Gastroesophageal sphincter (tissue), 4 donors: ENCODE measurements around the gene FAM13A. TPM values are rescaled to one million over a fixed set of nuclear protein-coding genes. Genes with fewer than 3 reads are reported as not detected.

Experiments
- ATAC-seq: fragments of 150-250 bp; one replicate; pipeline ENCODE4 v1.9.1; 2016; ENCODE audit warnings: mild to moderate bottlenecking, moderate library complexity
- H3K27ac ChIP-seq, 4 donors: fragments of 200-600 bp; sonication (generic) in 3 of 4; 1 replicate in 3 of 4; 2 replicates in 1 of 4; pipeline ENCODE4 v1.5.1; 2016 to 2019
- H3K27me3 ChIP-seq: fragments of 200-600 bp; sonication (generic); one replicate; pipeline ENCODE4 v1.5.1; 2019
- H3K36me3 ChIP-seq, 2 donors: fragments of 200-600 bp; sonication (generic); one replicate each; pipeline ENCODE4 v1.5.1; 2019; ENCODE audit warnings: control low read depth in 1 of 2
- H3K4me1 ChIP-seq, 3 donors: fragments of 200-600 bp; sonication (generic); 1 replicate in 2 of 3; 2 replicates in 1 of 3; pipeline ENCODE4 v1.5.1; 2016 to 2019; ENCODE audit warnings: control low read depth in 2 of 3
- H3K4me3 ChIP-seq, 2 donors: fragments of 200-600 bp; sonication (generic); one replicate each; pipeline ENCODE4 v1.5.1; 2019; ENCODE audit warnings: mild to moderate bottlenecking in 1 of 2, moderate library complexity in 1 of 2
- H3K9me3 ChIP-seq, 3 donors: fragments of 200-600 bp; sonication (generic); one replicate each; pipeline ENCODE4 v1.5.1; 2017 to 2019; ENCODE audit warnings: control low read depth in 2 of 3
- CTCF ChIP-seq, 4 experiments: fragments of 200-600 bp in 2 of 4; fragments of 450-650 bp in 2 of 4; sonication (generic) in 1 of 4; IDR thresholded peaks; one replicate each; pipeline ENCODE4 v1.5.1; 2017 to 2019; ENCODE audit warnings: antibody characterized with exemption in 4 of 4, mild to moderate bottlenecking in 2 of 4, moderate library complexity in 2 of 4
- EP300 ChIP-seq: sonication (generic); formaldehyde crosslinking; IDR thresholded peaks from one replicate; pipeline ENCODE4 v1.6.1; 2017; ENCODE audit warnings: antibody characterized with exemption, mild to moderate bottlenecking
- POLR2A ChIP-seq, 2 donors: fragments of 450-650 bp; IDR thresholded peaks; one replicate each; pipeline ENCODE4 v1.6.1; 2017; ENCODE audit warnings: antibody characterized with exemption in 2 of 2, mild to moderate bottlenecking in 2 of 2, moderate library complexity in 1 of 2
- POLR2AphosphoS5 ChIP-seq: sonication (generic); formaldehyde crosslinking; IDR thresholded peaks from one replicate; pipeline ENCODE4 v1.6.1; 2017; ENCODE audit warnings: antibody characterized with exemption
- WGBS, 2 donors: methylation state at CpG; one replicate each; pipeline ENCODE4 v1.1.5; 2018; ENCODE audit warnings: low coverage in 1 of 2; 5-methylcytosine and 5-hydroxymethylcytosine counted together
- total RNA-seq, 4 donors: library from RNA; depleted of rRNA; stranded (reverse); fragments of >200 nt; gene quantifications; one replicate each; pipeline ENCODE4 v1.1.0, GENCODE V29; 2016

The FAM13A gene
- total RNA-seq, 4 donors from 2014 or later: 22.8 to 46.9 (median 35.2) TPM

DNA sequence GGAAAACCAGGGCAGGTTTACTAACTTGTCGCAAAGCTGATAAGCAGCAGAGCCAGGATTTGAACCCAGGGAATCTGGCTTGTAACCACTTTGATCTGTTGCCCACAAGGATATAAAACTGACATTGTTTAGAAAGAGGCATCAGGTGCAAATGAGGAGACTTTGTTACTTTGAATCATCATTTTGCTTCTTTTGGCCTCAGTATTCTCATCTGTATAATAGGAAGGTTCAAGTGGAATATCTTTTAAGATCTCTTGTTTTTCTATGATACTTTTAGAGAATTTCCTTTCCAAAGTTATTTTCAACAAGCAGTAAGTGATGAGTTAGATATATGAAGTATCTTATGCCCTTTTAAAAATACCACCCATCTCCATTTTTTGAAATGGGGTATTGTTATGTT, 301.5 kb downstream of the FAM13A start:
- H3K4me1 ChIP-seq: peaks cover 0 to 16% (median 0%) of the 10 kb centered on the region in 3 donors

DNA sequence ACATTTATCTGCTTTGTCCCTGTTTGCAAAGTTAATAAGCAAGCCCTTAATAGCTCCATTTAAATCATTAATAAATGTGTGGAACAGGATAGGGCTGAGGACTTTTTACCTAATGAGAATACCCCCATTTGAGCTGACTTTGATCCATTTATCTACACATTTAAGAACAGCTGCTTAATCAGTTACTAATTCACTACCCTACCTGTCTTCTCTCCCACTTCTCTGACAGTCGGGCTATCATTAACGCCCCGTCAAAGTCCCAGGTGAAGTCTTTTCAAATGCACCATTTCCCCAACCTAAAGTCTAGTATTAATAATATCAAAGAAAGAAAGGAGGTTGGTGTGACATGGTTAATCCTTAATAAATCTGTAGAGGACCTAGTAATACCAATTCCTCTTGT, 302.2 kb downstream of the FAM13A start:
- H3K27me3 ChIP-seq: no peaks in the 10 kb centered on the region
- WGBS, 2 donors: 93% methylated on average over 3 of the region's 3 CpGs; no CpG with 5 or more reads in 1 of the 2 donors
- no peaks in the 10 kb centered on the region for H3K9me3 ChIP-seq
- H3K27ac ChIP-seq: no peak overlapping the region
- peaks cover 0 to 58% of the 10 kb centered on the region in 2 donors for H3K36me3 ChIP-seq
- H3K4me1 ChIP-seq: peaks cover 0 to 13% (median 0%) of the 10 kb centered on the region in 3 donors
- H3K4me3 ChIP-seq: no peak overlapping the region
- no peak for ATAC-seq
- no peak for TF ChIP-seq POLR2AphosphoS5
- TF ChIP-seq EP300: no peak
- no peak for TF ChIP-seq CTCF (IDR thresholded peaks at IDR 0.05)
- no peak for TF ChIP-seq POLR2A (IDR thresholded peaks at IDR 0.05)

More for the DNA sequence above, 301.5 kb downstream of the FAM13A start:
- TF ChIP-seq POLR2A (IDR thresholded peaks at IDR 0.05) (no peak), CTCF (IDR thresholded peaks at IDR 0.05) (no peak), POLR2AphosphoS5 (no peak), EP300 (no peak)
- H3K27ac ChIP-seq: no peak overlapping the region
- no peaks in the 10 kb centered on the region for H3K27me3 ChIP-seq
- ATAC-seq: no peak
- H3K36me3 ChIP-seq: peaks cover 0 to 52% of the 10 kb centered on the region in 2 donors
- no peaks in the 10 kb centered on the region for H3K9me3 ChIP-seq
- no peak overlapping the region for H3K4me3 ChIP-seq
- WGBS, 2 donors: 86 to 100% methylated on average over 1 of the region's 1 CpG

DNA sequence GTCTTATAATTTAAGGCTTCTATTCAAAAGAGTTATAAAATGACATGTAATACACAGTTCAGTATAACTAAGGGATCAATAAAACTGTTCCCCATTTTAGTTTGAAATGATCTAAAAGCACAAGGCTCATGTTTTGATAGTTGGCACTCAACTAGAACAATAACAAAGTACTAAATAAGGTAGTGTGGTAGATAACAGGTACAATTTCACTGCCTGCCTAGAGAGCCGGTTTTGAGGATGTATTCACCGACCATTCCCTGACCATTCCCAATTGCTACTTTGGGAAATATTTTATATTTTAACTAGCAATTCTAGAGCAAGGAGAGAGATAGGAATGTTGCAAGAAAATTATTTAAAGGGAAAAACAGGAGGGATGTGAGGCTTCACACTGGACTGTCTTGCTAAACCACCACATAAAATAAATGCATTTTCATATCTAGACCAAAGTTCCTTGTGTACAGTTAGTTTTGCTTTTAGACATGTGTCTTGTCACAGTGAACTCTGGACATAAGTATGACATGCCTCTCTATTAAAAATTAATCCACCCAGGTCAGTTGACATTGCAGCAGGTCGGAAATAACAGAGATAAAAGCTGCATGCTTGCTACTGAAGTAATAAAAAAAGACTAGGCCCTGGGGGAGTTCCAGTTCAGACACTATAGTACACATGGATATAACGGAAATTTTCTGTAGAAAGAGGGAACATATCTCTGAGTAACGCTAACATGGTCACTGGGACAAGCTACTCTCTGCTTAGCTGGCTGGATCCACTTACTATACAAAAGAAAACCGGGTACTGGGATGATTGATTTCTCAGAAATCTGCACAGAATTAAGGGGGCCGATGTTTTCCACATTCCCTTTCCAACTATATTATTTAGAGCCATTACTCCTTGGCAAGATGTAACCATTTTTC, 303.1 kb downstream of the FAM13A start:
- H3K27ac ChIP-seq: no peak overlapping the region
- H3K4me1 ChIP-seq: peaks cover 0 to 4% (median 0%) of the 10 kb centered on the region in 3 donors
- peaks cover 0 to 63% of the 10 kb centered on the region in 2 donors for H3K36me3 ChIP-seq
- 56 to 82% methylated on average over 7 of the region's 7 CpGs for WGBS, 2 donors
- no peak for ATAC-seq
- no peaks in the 10 kb centered on the region for H3K9me3 ChIP-seq
- no peaks in the 10 kb centered on the region for H3K27me3 ChIP-seq
- H3K4me3 ChIP-seq: no peak overlapping the region
- no peak for TF ChIP-seq POLR2AphosphoS5
- TF ChIP-seq CTCF (IDR thresholded peaks at IDR 0.05): no peak
- no peak for TF ChIP-seq POLR2A (IDR thresholded peaks at IDR 0.05)
- no peak for TF ChIP-seq EP300

DNA sequence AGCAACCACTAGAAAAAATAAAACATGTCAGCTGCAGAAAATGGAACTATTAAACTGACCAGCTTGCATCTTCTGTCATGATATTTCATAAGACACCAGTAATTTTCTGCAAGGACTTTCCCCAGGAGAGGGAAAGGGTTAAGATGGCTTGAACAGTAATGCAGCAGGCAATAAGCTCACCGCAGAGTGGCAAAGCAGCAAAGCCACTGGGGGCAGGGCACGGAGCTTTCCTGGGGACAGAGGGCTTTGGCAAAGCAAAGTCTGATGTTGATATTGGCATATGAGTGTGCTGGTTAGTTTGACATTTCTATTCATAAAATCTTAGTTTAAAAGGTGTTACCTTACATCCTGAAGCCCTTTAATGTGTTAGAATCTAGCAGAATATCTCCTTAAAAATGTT, 304.2 kb downstream of the FAM13A start:
- no peak overlapping the region for H3K4me3 ChIP-seq
- H3K27ac ChIP-seq: no peak overlapping the region
- H3K9me3 ChIP-seq: no peaks in the 10 kb centered on the region
- no peaks in the 10 kb centered on the region for H3K27me3 ChIP-seq
- H3K4me1 ChIP-seq: no peaks in the 10 kb centered on the region
- 47 to 63% methylated on average over 1 to 2 of the region's 2 CpGs for WGBS, 2 donors
- peaks cover 0 to 63% of the 10 kb centered on the region in 2 donors for H3K36me3 ChIP-seq
- TF ChIP-seq EP300 (no peak), POLR2AphosphoS5 (no peak), CTCF (IDR thresholded peaks at IDR 0.05) (no peak), POLR2A (IDR thresholded peaks at IDR 0.05) (no peak)
- no peak for ATAC-seq

GRCh38 chr4:88752076-88752463, 304.9 kb downstream of the FAM13A start:
- TF ChIP-seq POLR2A (IDR thresholded peaks at IDR 0.05) (no peak), CTCF (IDR thresholded peaks at IDR 0.05) (no peak), EP300 (no peak), POLR2AphosphoS5 (no peak)
- H3K27ac ChIP-seq: no peak overlapping the region
- peaks cover 0 to 69% of the 10 kb centered on the region in 2 donors for H3K36me3 ChIP-seq
- WGBS, 2 donors: 85 to 88% methylated on average over 3 to 4 of the region's 4 CpGs
- ATAC-seq: no peak
- no peaks in the 10 kb centered on the region for H3K9me3 ChIP-seq
- no peaks in the 10 kb centered on the region for H3K27me3 ChIP-seq
- peaks cover 0 to 4% (median 0%) of the 10 kb centered on the region in 3 donors for H3K4me1 ChIP-seq
- no peak overlapping the region for H3K4me3 ChIP-seq
